DOHH2 (cell line): ENCODE measurements around the gene COL27A1.

Experiments
- H3F3A ChIP-seq: fragments of 200-600 bp; sonication (generic), shearing (Covaris generic); 2 replicates; pipeline ENCODE4 v1.6.0; 2016; ENCODE audit warnings: antibody characterized with exemption, mild to moderate bottlenecking; ENCODE audit not compliant: control insufficient read depth, insufficient read depth
- H3K27ac ChIP-seq: fragments of 200-600 bp; sonication (generic); 2 replicates; pipeline ENCODE4 v1.5.1; 2014; ENCODE audit warnings: low read depth, mild to moderate bottlenecking, low read length, moderate library complexity
- H3K27me3 ChIP-seq: fragments of 200-600 bp; sonication (generic); 2 replicates; pipeline ENCODE4 v1.6.1; 2014; ENCODE audit warnings: mild to moderate bottlenecking, low read length, mixed read lengths; ENCODE audit not compliant: control insufficient read depth
- H3K36me3 ChIP-seq: fragments of 200-600 bp; sonication (generic); 2 replicates; pipeline ENCODE4 v1.6.1; 2014; ENCODE audit warnings: mild to moderate bottlenecking, low read length, moderate library complexity, mixed read lengths; ENCODE audit not compliant: control insufficient read depth
- H3K4me1 ChIP-seq: fragments of 200-600 bp; sonication (generic); 2 replicates; pipeline ENCODE4 v1.6.1; 2014; ENCODE audit warnings: mild to moderate bottlenecking, low read length, mixed read lengths; ENCODE audit not compliant: control insufficient read depth
- H3K4me2 ChIP-seq: fragments of 200-600 bp; sonication (generic); 2 replicates; pipeline ENCODE4 v1.6.0; 2014; ENCODE audit warnings: mild to moderate bottlenecking, low read length, moderate library complexity
- H3K4me3 ChIP-seq: fragments of 200-600 bp; sonication (generic); 2 replicates; pipeline ENCODE4 v1.5.1; 2014; ENCODE audit warnings: mild to moderate bottlenecking, low read length, mixed read lengths
- H3K79me2 ChIP-seq: fragments of 200-600 bp; sonication (generic); 2 replicates; pipeline ENCODE4 v1.6.1; 2014; ENCODE audit warnings: mild to moderate bottlenecking, low read length, mixed read lengths; ENCODE audit not compliant: control insufficient read depth
- H3K9me2 ChIP-seq: fragments of 200-600 bp; sonication (generic); replicated peaks from 2 replicates; pipeline ENCODE4 v1.6.1; 2014; ENCODE audit warnings: mild to moderate bottlenecking, low read length, mixed read lengths; ENCODE audit not compliant: control insufficient read depth
- H3K9me3 ChIP-seq: fragments of 200-600 bp; sonication (generic); 2 replicates; pipeline ENCODE4 v1.6.1; 2014; ENCODE audit warnings: antibody characterized with exemption, low read length, mixed read lengths; ENCODE audit not compliant: control insufficient read depth, insufficient read depth
- H4K20me1 ChIP-seq: fragments of 200-600 bp; sonication (generic); 2 replicates; pipeline ENCODE4 v1.6.0; 2014; ENCODE audit warnings: low read depth, mild to moderate bottlenecking, antibody characterized with exemption, low read length, moderate library complexity; ENCODE audit not compliant: control insufficient read depth, insufficient read depth
- EZH2phosphoT487 ChIP-seq: fragments of 200-600 bp; sonication (generic); IDR thresholded peaks from 2 replicates; pipeline ENCODE4 v1.6.1; 2017; ENCODE audit warnings: borderline replicate concordance, mild to moderate bottlenecking, antibody characterized with exemption, low read length, moderate library complexity, mixed read lengths
- TF ChIP-seq, protein P1 (sequence below): fragments of 200-600 bp; sonication (generic); IDR thresholded peaks from one replicate; pipeline ENCODE4 v1.5.1; 2014; ENCODE audit warnings: antibody characterized with exemption, mild to moderate bottlenecking, low read depth, low read length; ENCODE audit not compliant: poor library complexity, severe bottlenecking

The COL27A1 gene

DNA sequence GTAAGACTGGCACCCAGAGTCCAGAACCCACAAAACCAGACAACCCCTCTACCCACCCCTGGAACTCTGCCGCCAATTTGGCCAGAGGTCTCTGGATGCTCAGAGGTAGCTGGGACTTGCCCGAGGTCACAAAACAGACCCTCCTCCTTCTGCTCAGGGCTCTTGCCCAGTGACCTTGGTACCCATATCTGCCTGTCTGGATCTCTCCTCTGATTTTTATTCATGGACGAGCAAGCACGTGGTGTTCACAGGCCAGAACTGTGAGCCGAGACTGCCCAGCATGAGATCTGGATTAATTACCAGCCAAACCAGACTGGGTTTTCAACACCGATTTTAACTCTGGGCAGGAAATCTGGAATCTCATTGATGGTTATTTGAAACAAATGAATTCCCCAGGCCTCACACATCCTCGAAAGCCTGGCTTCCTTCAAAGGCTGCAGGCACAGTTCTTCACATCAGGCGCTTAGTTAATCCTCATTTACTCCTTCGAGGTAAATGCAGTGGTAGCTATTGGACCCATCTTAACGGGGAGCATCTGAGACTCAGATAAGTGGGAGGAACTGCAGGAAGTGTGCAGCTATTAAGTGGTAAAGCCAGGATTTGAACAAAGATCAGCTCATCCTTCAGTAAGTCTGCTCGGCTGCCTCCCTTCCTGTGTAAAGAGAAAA lies 21.4 kb downstream of the COL27A1 start:
- H3K36me3 ChIP-seq = no peaks in the 10 kb centered on the region
- H3K9me2 ChIP-seq = no peaks in the 10 kb centered on the region
- H3K27ac ChIP-seq = no peak overlapping the region
- H4K20me1 ChIP-seq = no peaks in the 10 kb centered on the region; the same call in 1 of the 2 replicates
- H3K4me2 ChIP-seq = no peak overlapping the region
- H3F3A ChIP-seq = no peaks in the 10 kb centered on the region
- H3K4me1 ChIP-seq = no peaks in the 10 kb centered on the region
- no peak for TF ChIP-seq EZH2phosphoT487
- TF ChIP-seq, protein P1, sequence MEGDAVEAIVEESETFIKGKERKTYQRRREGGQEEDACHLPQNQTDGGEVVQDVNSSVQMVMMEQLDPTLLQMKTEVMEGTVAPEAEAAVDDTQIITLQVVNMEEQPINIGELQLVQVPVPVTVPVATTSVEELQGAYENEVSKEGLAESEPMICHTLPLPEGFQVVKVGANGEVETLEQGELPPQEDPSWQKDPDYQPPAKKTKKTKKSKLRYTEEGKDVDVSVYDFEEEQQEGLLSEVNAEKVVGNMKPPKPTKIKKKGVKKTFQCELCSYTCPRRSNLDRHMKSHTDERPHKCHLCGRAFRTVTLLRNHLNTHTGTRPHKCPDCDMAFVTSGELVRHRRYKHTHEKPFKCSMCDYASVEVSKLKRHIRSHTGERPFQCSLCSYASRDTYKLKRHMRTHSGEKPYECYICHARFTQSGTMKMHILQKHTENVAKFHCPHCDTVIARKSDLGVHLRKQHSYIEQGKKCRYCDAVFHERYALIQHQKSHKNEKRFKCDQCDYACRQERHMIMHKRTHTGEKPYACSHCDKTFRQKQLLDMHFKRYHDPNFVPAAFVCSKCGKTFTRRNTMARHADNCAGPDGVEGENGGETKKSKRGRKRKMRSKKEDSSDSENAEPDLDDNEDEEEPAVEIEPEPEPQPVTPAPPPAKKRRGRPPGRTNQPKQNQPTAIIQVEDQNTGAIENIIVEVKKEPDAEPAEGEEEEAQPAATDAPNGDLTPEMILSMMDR = no peak
- H3K79me2 ChIP-seq = no peaks in the 10 kb centered on the region
- H3K9me3 ChIP-seq = no peaks in the 10 kb centered on the region
- no peaks in the 10 kb centered on the region for H3K27me3 ChIP-seq
- H3K4me3 ChIP-seq = no peak overlapping the region

DNA sequence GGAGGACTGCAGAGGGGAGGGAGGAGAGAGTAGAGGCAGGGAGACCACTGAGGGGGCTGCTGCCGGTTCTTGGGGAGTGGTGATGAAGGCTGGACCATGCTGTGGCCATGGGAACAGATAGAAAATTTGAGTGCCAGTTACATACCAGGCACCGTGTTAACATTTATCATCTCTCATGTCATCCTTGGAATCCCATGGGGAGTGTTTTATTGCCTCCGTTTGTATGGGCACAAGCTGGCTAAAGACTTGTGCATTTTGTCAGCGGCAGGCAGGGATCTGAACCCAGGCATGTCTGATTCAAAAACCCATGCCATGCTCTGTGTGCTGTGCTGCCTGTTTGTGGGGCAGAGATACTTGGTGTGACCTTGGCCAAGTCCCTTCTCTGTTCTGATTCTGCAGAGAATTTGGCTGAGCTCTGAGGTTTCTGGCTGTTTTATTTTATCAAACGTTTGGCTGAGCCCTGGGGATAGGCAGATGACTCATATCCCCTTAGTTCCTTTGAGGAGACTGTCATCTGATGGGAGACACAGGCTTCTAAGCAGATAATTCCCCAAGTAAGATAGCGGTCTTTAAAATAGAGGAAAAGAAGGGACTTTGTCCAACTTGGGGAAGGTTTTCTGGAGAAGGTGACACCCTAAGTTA lies 22.2 kb downstream of the COL27A1 start:
- Histone ChIP-seq H3K4me1 (no peaks in the 10 kb centered on the region), H3K9me3 (no peaks in the 10 kb centered on the region), H3K79me2 (no peaks in the 10 kb centered on the region), H3K4me3 (no peak overlapping the region), H3F3A (no peaks in the 10 kb centered on the region), H3K27ac (no peak overlapping the region), H3K4me2 (no peak overlapping the region), H3K36me3 (no peaks in the 10 kb centered on the region), H4K20me1 (no peaks in the 10 kb centered on the region; the same call in 1 of the 2 replicates), H3K27me3 (no peaks in the 10 kb centered on the region), H3K9me2 (no peaks in the 10 kb centered on the region)
- TF ChIP-seq EZH2phosphoT487 = no peak
- TF ChIP-seq, protein P1 = no peak

DNA sequence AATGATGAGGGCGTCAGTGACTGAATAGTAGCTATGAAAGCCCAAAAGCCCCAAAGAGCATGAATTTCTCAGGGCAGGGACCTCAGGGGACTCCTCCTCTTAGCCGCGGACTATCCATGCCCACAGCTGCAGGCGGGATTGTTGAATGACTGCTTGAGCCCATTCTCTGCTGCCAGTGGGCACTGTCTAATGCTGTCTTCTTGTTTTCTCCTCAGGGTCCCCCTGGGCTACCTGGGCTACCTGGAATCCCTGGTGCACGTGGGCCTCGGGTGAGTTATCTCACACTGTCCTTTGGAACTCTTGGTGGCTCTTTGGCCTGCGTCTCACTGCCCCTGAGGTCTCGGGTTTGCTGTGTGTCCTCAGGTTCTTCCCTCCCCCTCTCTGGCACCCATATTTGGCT lies 22.7 kb downstream of the COL27A1 start:
- Histone ChIP-seq H3K4me2 (no peak overlapping the region), H3K4me3 (no peak overlapping the region), H3K27ac (no peak overlapping the region), H3K79me2 (no peaks in the 10 kb centered on the region), H3K27me3 (no peaks in the 10 kb centered on the region), H3K4me1 (no peaks in the 10 kb centered on the region), H3F3A (no peaks in the 10 kb centered on the region), H3K9me3 (no peaks in the 10 kb centered on the region), H4K20me1 (no peaks in the 10 kb centered on the region; the same call in 1 of the 2 replicates), H3K36me3 (no peaks in the 10 kb centered on the region), H3K9me2 (no peaks in the 10 kb centered on the region)
- TF ChIP-seq EZH2phosphoT487 = no peak
- TF ChIP-seq, protein P1 = no peak
